Transverse colon (tissue), 3 donors: ENCODE data around the gene ATP9B.

ENCODE experiments used
- POLR2A ChIP-seq: fragments of 450-650 bp; IDR thresholded peaks from one replicate; pipeline ENCODE4 v1.6.1; 2016; ENCODE audit warnings: antibody characterized with exemption, mild to moderate bottlenecking, moderate library complexity
- TF ChIP-seq, protein P1 (sequence below), 5 experiments: fragments of 200-600 bp in 3 of 5; fragments of 450-650 bp in 2 of 5; sonication (generic) in 3 of 5; IDR thresholded peaks; 1 replicate in 2 of 5; 2 replicates in 3 of 5; pipeline ENCODE4 v1.5.1; 2016 to 2017; ENCODE audit warnings: antibody characterized with exemption in 5 of 5, inconsistent platforms in 3 of 5, mild to moderate bottlenecking in 2 of 5, moderate library complexity in 1 of 5

DNA sequence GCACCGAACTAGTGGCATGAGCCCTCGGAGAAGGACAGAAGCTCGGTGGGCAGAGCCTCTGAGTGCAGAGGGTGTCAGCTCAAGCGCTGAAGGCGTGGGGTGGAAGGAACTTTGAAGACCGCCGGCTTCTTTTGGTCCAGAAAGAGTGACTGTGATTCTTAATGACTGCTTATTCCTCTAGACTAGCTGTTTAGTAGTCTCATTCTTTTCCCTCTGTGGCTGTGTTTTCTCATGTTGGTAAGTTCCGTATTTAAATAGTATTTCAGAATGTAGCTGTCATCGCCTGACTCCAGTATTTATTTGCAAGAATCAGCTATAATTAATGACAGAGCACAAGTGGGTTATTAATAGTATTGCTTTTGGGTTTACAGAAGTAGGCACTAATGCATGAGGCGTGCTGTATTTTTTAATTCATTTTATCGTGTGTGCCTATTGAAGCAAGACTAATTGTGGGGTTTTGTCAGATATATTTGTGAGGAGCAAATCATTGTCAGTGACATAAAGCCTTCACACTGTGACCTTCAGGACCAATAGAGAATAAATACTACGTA, 245.7 kb downstream of the ATP9B start:
- TF ChIP-seq POLR2A: no peak
- TF ChIP-seq, protein P1, sequence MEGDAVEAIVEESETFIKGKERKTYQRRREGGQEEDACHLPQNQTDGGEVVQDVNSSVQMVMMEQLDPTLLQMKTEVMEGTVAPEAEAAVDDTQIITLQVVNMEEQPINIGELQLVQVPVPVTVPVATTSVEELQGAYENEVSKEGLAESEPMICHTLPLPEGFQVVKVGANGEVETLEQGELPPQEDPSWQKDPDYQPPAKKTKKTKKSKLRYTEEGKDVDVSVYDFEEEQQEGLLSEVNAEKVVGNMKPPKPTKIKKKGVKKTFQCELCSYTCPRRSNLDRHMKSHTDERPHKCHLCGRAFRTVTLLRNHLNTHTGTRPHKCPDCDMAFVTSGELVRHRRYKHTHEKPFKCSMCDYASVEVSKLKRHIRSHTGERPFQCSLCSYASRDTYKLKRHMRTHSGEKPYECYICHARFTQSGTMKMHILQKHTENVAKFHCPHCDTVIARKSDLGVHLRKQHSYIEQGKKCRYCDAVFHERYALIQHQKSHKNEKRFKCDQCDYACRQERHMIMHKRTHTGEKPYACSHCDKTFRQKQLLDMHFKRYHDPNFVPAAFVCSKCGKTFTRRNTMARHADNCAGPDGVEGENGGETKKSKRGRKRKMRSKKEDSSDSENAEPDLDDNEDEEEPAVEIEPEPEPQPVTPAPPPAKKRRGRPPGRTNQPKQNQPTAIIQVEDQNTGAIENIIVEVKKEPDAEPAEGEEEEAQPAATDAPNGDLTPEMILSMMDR (IDR thresholded peaks at IDR 0.05): no peak
